ENCODE data around the gene MTHFD2L.

MTHFD2L gene

DNA sequence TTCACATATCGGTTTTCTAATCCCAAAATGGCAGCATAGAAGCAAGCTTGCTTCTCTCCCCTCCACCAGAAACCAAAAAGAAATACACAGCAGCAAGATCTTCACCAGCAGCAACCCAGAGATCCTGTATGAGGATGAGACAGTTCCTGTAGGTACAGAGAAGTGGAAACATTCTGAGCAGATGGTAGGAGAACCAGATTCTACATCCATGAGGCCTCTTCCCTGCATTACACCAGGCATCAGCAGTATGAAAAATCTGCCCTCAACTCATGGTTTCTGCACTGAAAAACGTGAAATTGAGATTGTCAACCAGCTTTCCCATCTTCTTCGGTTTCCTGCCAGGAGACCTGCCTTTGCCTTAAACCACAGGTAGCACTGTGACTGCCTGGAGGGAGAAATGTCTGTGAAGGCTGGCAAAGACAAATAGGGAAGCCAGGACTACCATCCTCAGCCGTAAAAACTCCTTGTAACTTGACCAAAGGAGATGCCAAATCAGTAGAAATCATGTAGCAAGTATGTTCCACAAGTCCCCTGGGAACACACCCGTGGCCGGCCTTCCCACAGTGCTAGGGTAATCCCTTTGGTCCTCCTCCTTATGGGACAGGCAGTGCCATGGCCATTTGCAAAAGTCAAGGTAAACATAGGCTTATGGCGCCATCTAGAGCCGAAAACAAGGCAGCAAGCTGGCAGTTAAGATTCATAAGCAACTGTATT, 24.0 kb upstream of the MTHFD2L start:
- DNase-seq, result no peak

DNA sequence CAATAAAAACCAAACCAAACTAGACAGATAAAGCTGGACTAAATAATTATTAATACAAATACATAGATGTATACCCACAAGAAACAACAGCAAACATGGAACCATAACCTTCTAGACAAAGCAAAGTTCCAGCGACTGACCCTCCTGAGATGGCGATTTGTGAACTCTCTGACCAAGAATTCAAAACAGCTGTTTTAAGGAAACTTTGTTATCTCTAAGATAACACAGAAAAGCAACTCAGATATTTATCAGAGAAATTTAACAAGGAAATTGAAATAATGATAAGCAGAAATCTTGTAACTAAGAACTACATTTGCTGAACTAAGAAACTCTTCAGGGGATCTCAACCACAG, 23.4 kb upstream of the MTHFD2L start:
- no peak for DNase-seq

DNA sequence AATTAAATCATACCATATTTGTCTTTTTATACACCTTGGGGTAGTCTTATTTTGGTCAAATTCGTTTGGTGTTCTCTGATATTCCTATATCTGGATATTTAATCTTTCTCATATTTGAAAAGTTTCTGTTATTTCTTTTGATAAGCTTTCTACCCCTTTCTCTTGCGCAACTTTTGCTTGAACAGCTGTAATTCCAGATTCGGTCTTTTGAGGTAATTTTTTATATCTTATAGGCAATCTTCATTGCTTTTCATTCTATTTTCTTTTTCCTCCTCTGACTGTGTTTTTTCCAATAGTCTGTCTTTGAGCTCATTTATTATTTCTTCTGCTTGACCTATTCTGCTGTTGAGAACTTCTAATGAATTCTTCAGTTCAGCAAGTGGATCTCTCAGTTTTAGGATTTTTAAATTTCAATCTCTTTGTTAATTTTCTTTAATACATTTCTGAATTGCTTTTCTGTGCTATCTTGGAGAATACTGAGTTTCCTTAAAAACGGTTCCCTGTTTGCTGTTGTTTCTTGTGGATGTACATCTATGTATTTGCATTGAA, 11.3 kb upstream of the MTHFD2L start:
- DNase-seq, result no peak

DNA sequence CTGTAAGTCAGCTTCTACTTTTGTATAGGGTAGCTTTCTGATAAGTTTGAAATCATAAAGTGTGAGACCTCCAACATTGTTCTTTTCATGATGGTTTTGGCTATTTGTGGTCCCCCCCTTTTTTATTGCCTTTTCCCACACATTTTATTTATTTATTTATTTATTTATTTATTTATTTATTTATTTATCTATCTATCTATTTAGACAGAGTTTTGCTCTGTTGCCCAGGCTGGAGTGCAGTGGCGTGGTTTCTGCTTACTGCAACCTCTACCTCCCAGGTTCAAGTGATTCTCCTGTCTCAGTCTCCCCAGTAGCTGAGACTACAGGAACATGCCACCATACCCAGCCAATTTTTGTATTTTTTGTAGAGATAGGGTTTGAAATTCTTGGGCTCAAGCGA, 9.7 kb upstream of the MTHFD2L start:
- DNase-seq, result no peak

GRCh38 chr4:74152836-74153235, 5.1 kb upstream of the MTHFD2L start:
- no peak for DNase-seq

GRCh38 chr4:74156521-74156920, 1.4 kb upstream of the MTHFD2L start:
- DNase-seq, result no peak

GRCh38 chr4:74157154-74157553, 764 bp upstream of the MTHFD2L start:
- DNase-seq, result no peak

DNA sequence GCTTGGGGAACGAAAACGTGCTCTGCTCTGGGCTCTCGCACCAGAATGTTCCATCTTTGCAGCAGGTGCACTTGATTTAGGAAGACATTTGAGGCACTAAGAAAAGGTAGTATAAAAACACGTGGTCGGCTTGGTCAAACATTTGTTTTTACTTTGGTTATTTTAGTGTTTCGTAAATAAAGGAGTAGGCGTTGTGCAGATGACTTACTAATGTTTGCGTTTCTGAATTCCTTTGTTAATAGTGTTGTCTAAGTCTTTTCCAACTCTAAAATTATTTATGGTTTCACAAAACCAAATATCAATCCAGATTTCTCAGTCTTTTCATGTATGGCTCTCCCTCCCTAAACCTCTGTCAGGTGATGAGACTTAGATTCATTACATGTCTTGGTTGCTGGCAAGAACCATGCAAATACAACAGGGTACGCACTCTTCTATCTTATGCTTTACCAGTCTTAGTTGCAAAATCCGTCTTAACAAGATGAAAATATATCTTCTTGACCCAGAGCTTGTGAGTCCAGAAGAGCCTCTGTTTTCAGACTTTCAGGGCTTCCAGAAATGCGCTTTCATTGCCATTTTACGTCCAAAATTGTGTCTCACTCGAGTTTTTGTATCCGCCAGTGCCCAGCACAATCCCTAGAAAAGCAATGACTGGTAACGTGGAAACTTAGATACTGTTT, 686 bp downstream of the MTHFD2L start:
- DNase-seq, result no peak

- DNase-seq, result no peak
These were observed 1.3 kb downstream of the MTHFD2L start for GRCh38 chr4:74159143-74159709.

DNA sequence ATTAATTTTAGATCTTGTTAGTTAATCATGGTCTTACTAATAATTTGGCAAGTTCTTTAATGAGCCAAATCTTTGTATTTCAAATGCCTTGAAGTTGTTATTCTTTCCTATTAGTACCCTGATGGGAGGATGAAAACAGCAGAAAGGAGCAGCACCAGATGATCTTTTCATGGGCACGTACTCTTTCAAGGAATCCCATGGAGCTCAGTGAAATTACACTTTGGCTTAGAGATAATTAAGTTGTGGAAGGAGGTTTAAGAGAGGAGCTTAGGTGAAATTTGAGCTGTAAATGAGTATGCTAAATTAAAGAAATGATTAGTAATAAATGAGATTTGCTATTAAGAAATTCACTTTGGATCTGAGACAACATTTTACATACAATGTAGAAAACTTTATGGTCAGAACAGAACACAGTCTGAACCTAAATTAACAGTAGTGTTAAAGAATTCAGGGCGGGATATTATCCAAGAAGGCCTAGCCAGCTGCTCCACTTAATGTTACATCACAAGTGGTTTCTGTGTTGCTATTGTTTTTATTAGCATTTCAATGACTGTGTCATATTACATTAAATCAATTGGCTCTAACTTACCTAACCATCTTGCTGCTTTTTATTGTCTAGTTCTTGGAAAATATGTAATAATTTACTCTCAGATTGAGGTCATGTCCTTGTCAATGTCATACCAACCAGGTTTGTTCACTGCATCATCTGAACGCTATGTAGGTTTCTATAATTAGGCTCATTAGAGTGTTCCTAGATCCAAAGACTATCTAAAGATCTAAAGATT, 3.9 kb downstream of the MTHFD2L start:
- DNase-seq, result no peak

DNA sequence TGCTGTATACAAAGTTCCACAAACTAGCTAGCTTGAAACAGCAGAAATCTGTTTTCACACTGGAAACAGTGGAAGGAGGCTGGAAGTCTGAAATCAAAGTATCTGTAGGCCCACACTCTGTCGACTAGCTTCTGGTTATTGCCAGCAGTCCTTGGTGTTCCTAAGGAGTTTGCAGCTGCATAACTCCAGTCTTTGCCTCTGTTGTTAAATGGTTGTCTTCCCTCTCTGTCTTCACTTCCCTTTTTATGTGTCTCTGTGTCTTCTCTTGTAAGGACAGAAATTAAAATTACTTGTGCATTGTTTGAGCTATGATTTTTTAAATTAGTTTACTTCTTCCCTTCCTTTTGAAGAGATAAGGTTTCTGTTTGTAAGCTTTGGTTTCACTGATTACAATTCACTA, 8.2 kb downstream of the MTHFD2L start:
- no peak for DNase-seq

GRCh38 chr4:74166818-74167217, 8.9 kb downstream of the MTHFD2L start:
- DNase-seq, result no peak

GRCh38 chr4:74167585-74167984, 9.7 kb downstream of the MTHFD2L start:
- no peak for DNase-seq

GRCh38 chr4:74168841-74169240, 10.9 kb downstream of the MTHFD2L start:
- DNase-seq, result no peak

GRCh38 chr4:74173321-74173720, 15.4 kb downstream of the MTHFD2L start:
- no peak for DNase-seq

DNA sequence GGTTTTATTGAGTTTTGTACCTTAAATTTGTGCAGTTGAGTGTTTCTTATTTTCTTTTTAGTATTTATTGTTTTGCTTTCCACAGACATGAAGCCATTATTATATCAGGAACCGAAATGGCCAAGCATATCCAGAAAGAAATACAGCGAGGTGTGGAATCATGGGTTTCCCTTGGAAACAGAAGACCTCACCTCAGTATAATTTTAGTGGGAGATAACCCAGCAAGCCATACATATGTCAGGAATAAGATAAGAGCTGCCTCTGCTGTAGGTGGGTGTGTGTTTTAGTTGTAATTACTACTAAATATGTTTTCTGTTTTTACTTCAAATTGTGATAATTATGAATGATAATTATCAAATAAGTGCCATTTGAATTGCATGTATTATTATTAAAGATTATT, 16.5 kb downstream of the MTHFD2L start:
- DNase-seq, result no peak

- DNase-seq, result no peak
These were observed 17.0 kb downstream of the MTHFD2L start for GRCh38 chr4:74174941-74175340.

DNA sequence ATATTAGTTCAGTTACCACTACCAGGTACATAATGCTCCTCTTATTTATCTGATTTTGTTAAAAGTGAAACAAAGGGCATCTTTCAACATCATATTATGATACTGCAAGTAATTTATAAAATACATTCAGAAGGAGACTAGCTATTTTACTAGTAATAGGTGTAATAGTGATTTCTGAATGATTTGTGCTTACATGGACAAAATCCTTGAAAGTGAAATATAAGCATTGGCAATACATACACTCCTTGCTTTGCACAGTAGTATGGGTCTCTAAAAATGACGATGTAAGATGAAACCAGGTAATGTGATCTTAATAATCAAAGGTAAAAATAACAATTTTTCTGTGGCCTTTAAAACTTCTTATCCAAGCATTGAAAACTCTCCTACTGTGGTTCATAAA, 17.5 kb downstream of the MTHFD2L start:
- DNase-seq, result no peak

- DNase-seq, result no peak
These were observed 20.9 kb downstream of the MTHFD2L start for GRCh38 chr4:74178798-74179197.

GRCh38 chr4:74181219-74181618, 23.3 kb downstream of the MTHFD2L start:
- DNase-seq, result no peak

DNA sequence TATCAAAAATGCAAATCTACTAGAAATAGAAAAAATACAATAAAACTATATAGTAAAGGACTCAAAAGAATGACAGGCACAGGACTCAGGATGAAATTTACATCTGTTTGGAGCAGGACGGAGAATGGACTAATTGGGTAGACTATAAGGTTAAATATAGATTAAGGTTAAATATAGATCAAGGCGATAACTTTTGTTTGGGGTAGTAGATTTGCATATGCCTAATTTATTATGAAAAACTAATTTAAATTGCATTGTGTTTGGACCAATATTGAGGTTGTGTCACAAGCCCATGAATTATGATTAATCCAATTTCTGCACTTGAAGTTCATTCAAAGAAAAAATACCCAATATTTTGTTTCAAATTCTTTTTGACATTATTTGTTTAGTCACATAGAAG, 31.0 kb downstream of the MTHFD2L start:
- DNase-seq, result no peak

- no peak for DNase-seq
These were observed 31.6 kb downstream of the MTHFD2L start for GRCh38 chr4:74189331-74190043.

GRCh38 chr4:74190332-74190731, 32.4 kb downstream of the MTHFD2L start:
- no peak for DNase-seq

All from stimulated activated naive CD4-positive, alpha-beta T cell treated with Interleukin-2 at 50 U/mL for 16 hours (primary cell).